Naive thymus-derived CD8-positive, alpha-beta T cell (primary cell): ENCODE results near the gene LIX1L. TPM values are rescaled to one million over a fixed set of nuclear protein-coding genes. Genes with fewer than 3 reads are reported as not detected.

Source experiments
- ATAC-seq, 2 donors: fragments of 150-1000 bp; cut with Tn5 transposase in 1 of 2; sonication (Bioruptor Pico), chemical (Tn5 transposase) in 1 of 2; 1 replicate in 1 of 2; 2 replicates in 1 of 2; pipeline ENCODE4 v1.10.0; 2021; ENCODE audit warnings: mild to moderate bottlenecking in 2 of 2, moderate library complexity in 2 of 2
- POLR2A ChIA-PET: fragments of 350-600 bp; sonication (Branson Sonifier 250); formaldehyde crosslinking; loops from one replicate; lab custom pipeline; 2021; ENCODE audit warnings: antibody characterized with exemption; lab: Charles Lee
- DNase-seq, 10 donors: peaks; one replicate each; pipeline versions ENCODE4 v3.0.0 to v3.0.0-alpha.2; 2020 to 2022
- H3K27ac Mint-ChIP-seq, 10 donors: one replicate each; pipeline ENCODE4 v1.8.0; 2020 to 2022; ENCODE audit warnings: mild to moderate bottlenecking in 10 of 10, mixed read lengths in 10 of 10, moderate library complexity in 4 of 10, inconsistent platforms in 1 of 10
- H3K27me3 Mint-ChIP-seq, 5 donors: one replicate each; pipeline ENCODE4 v1.8.0; 2021 to 2022; ENCODE audit warnings: mixed read lengths in 5 of 5
- H3K36me3 Mint-ChIP-seq, 3 donors: one replicate each; pipeline ENCODE4 v1.8.0; 2020 to 2022; ENCODE audit warnings: mixed read lengths in 3 of 3, mild to moderate bottlenecking in 2 of 3, inconsistent platforms in 1 of 3
- H3K4me1 Mint-ChIP-seq, 4 donors: one replicate each; pipeline ENCODE4 v1.8.0; 2021 to 2022; ENCODE audit warnings: mixed read lengths in 4 of 4
- H3K4me3 Mint-ChIP-seq, 10 donors: one replicate each; pipeline ENCODE4 v1.8.0; 2020 to 2022; ENCODE audit warnings: mild to moderate bottlenecking in 10 of 10, mixed read lengths in 10 of 10, moderate library complexity in 6 of 10, inconsistent platforms in 1 of 10
- H3K9me3 Mint-ChIP-seq, 9 donors: one replicate each; pipeline ENCODE4 v1.8.0; 2020 to 2022; ENCODE audit warnings: mixed read lengths in 9 of 9, mild to moderate bottlenecking in 3 of 9, inconsistent platforms in 1 of 9, moderate library complexity in 1 of 9
- polyA plus RNA-seq, 3 donors: library from polyadenylated mRNA; unstranded; fragments of 300-500 nt; fragmentation: Illumina TruSeq; gene quantifications; one replicate each; pipeline ENCODE4 v1.2.3, GENCODE V29; 2021
- total RNA-seq, 8 experiments: library from RNA in 2 of 8; stranded (reverse) in 2 of 8; gene quantifications; one replicate each; pipeline ENCODE4 v1.2.3 and lab custom pipeline; 2021 to 2026

The LIX1L gene
- total and polyA plus RNA-seq, 5 experiments from 2014 or later = 26.3 to 59.4 (median 31.7) TPM

GRCh38 chr1:145887631-145888030 lies 70.2 kb downstream of the LIX1L start:
- peak overlapping the region in 3 of 10 donors; percentile 45 to 72 (median 53) for H3K4me3 Mint-ChIP-seq
- POLR2A ChIA-PET = interaction anchor here (0.6 kb wide), 1 partner anchor 79 kb away, joined by 3 read pairs; no protein-coding TSS in a partner anchor
- ATAC-seq = no peak

GRCh38 chr1:145886816-145887215 lies 71.0 kb downstream of the LIX1L start:
- Mint-ChIP-seq H3K27me3 (peaks cover 3 to 26% (median 17%) of the 10 kb centered on the region in 5 donors), H3K4me1 (peaks cover 10 to 18% (median 14%) of the 10 kb centered on the region in 4 donors), H3K4me3 (peak overlapping the region; percentile 56 to 85 (median 74)), H3K36me3 (no peaks in the 10 kb centered on the region), H3K27ac (peak overlapping the region in 2 of 10 donors; percentile 18 to 76), H3K9me3 (no peaks in the 10 kb centered on the region)
- ATAC-seq (no peak), DNase-seq (no peak)
- POLR2A ChIA-PET = interaction anchor here (0.8 to 0.9 kb wide), 3 partner anchors 30 to 71 kb away, joined by 3 to 4 read pairs (median 3); partner anchors contain the start of genes LIX1L and RBM8A

More at GRCh38 chr1:145887631-145888030, 70.2 kb downstream of the LIX1L start:
- no peaks in the 10 kb centered on the region for H3K36me3 Mint-ChIP-seq
- no peak for DNase-seq
- peaks cover 10 to 18% (median 14%) of the 10 kb centered on the region in 4 donors for H3K4me1 Mint-ChIP-seq
- H3K27me3 Mint-ChIP-seq = peaks cover 3 to 21% (median 14%) of the 10 kb centered on the region in 5 donors
- H3K9me3 Mint-ChIP-seq = no peaks in the 10 kb centered on the region
- H3K27ac Mint-ChIP-seq = no peak overlapping the region

- Mint-ChIP-seq H3K27ac (peak overlapping the region in 1 of 10 donors; percentile 33), H3K36me3 (no peaks in the 10 kb centered on the region), H3K4me3 (peak overlapping the region; percentile 72 to 91 (median 84)), H3K4me1 (peaks cover 10 to 18% (median 14%) of the 10 kb centered on the region in 4 donors), H3K9me3 (no peaks in the 10 kb centered on the region), H3K27me3 (peaks cover 3 to 26% (median 17%) of the 10 kb centered on the region in 5 donors)
- ATAC-seq (peak in 1 of 2 donors; percentile 2), DNase-seq (peak in 1 of 10 donors; percentile 1)
- POLR2A ChIA-PET = interaction anchor here (0.7 to 1.5 kb wide), 6 partner anchors 31 to 132 kb away, joined by 3 to 8 read pairs (median 4); partner anchors contain the start of genes LIX1L, NUDT17, PEX11B and RBM8A
Observed at GRCh38 chr1:145886390-145886789, 71.4 kb downstream of the LIX1L start.

- Mint-ChIP-seq H3K4me1 (peaks cover 10 to 18% (median 14%) of the 10 kb centered on the region in 4 donors), H3K9me3 (no peaks in the 10 kb centered on the region), H3K4me3 (peak within 1 kb of the TSS; percentile 72 to 91 (median 84)), H3K27me3 (peaks cover 3 to 26% (median 17%) of the 10 kb centered on the region in 5 donors), H3K36me3 (no peaks in the 10 kb centered on the region), H3K27ac (peak within 1 kb of the TSS in 3 of 10 donors; percentile 10 to 74 (median 62))
- POLR2A ChIA-PET = interaction anchor here (0.7 to 1.5 kb wide), 5 partner anchors 27 to 132 kb away, joined by 4 to 8 read pairs (median 4); partner anchors contain the start of genes NUDT17, PEX11B, PIAS3 and RBM8A
- ATAC-seq (peak; percentile 99), DNase-seq (peak; percentile 74 to 90 (median 85))
Observed at GRCh38 chr1:145885738-145886287, 72.0 kb downstream of the LIX1L start, which contains the start of gene ANKRD35. Gene ANKRD35 (minus strand): TSS chr1:145885866. CDS start chr1:145885758, 108 bp downstream.

GRCh38 chr1:145884675-145885074 lies 73.1 kb downstream of the LIX1L start:
- peaks cover 10 to 18% (median 14%) of the 10 kb centered on the region in 4 donors for H3K4me1 Mint-ChIP-seq
- no peak for DNase-seq
- H3K27me3 Mint-ChIP-seq = peaks cover 3 to 26% (median 17%) of the 10 kb centered on the region in 5 donors
- H3K36me3 Mint-ChIP-seq = no peaks in the 10 kb centered on the region
- no peak overlapping the region for H3K27ac Mint-ChIP-seq
- POLR2A ChIA-PET = interaction anchor here (0.9 kb wide), 1 partner anchor 24 kb away, joined by 3 read pairs; no protein-coding TSS in a partner anchor
- no peak for ATAC-seq
- H3K9me3 Mint-ChIP-seq = no peaks in the 10 kb centered on the region
- H3K4me3 Mint-ChIP-seq = peak overlapping the region in 9 of 10 donors; percentile 20 to 90 (median 82)

Other genes with a start within 250 kb of the LIX1L start
- gene CD160, start 238.5 kb downstream of the LIX1L start, total RNA-seq = not detected
- 100 to 1,000 TPM in 1 of 3 donors, 1 to 10 TPM in 2; 1.7 to 117 (median 2.4) TPM for gene CD160, start 238.5 kb downstream of the LIX1L start, polyA plus RNA-seq
- 10 to 100 TPM; 16.3 to 18.9 TPM for gene RNF115, start 133.9 kb downstream of the LIX1L start, total RNA-seq
- 1 to 10 TPM; 5.8 to 6.6 (median 6.1) TPM for gene RNF115, start 133.9 kb downstream of the LIX1L start, polyA plus RNA-seq
- 10 to 100 TPM; 42.8 to 44.6 TPM for gene POLR3C, start 133.8 kb downstream of the LIX1L start, total RNA-seq
- 10 to 100 TPM; 40.2 to 54.5 (median 40.7) TPM for gene POLR3C, start 133.8 kb downstream of the LIX1L start, polyA plus RNA-seq
- 1 to 10 TPM; 5.8 to 6.1 TPM for gene NUDT17, start 112.4 kb downstream of the LIX1L start, total RNA-seq
- gene NUDT17, start 112.4 kb downstream of the LIX1L start, polyA plus RNA-seq = 1 to 10 TPM; 2.0 to 3.9 (median 3.4) TPM
- 10 to 100 TPM; 31.1 to 33.8 TPM for gene PIAS3, start 98.9 kb downstream of the LIX1L start, total RNA-seq
- 10 to 100 TPM; 10.7 to 14.7 (median 12.4) TPM for gene PIAS3, start 98.9 kb downstream of the LIX1L start, polyA plus RNA-seq
- gene ANKRD35, start 72.2 kb downstream of the LIX1L start, total RNA-seq = not detected
- gene ANKRD35, start 72.2 kb downstream of the LIX1L start, polyA plus RNA-seq = under 1 TPM; 0.27 to 0.57 (median 0.42) TPM
- 1 to 10 TPM; 5.0 to 5.1 TPM for gene ITGA10, start 48.0 kb downstream of the LIX1L start, total RNA-seq
- gene ITGA10, start 48.0 kb downstream of the LIX1L start, polyA plus RNA-seq = not detected
- 10 to 100 TPM; 37.5 to 39.7 TPM for gene PEX11B, start 39.3 kb downstream of the LIX1L start, total RNA-seq
- gene PEX11B, start 39.3 kb downstream of the LIX1L start, polyA plus RNA-seq = 10 to 100 TPM; 35.3 to 50.3 (median 44.0) TPM
- gene RBM8A, start 30.5 kb downstream of the LIX1L start, total RNA-seq = 100 to 1,000 TPM; 135 to 138 TPM
- 100 to 1,000 TPM; 127 to 191 (median 148) TPM for gene RBM8A, start 30.5 kb downstream of the LIX1L start, polyA plus RNA-seq
- 1 to 10 TPM in 1 of 2 experiments, under 1 TPM in 1; 0.96 to 1.6 TPM for gene ANKRD34A, start 6.6 kb upstream of the LIX1L start, total RNA-seq
- under 1 TPM; 0.12 to 0.38 (median 0.25) TPM for gene ANKRD34A, start 6.6 kb upstream of the LIX1L start, polyA plus RNA-seq
- gene POLR3GL, start 6.7 kb upstream of the LIX1L start, total RNA-seq = 10 to 100 TPM; 32.5 to 34.4 TPM
- 100 to 1,000 TPM in 1 of 3 donors, 10 to 100 TPM in 2; 98.4 to 101 (median 98.6) TPM for gene POLR3GL, start 6.7 kb upstream of the LIX1L start, polyA plus RNA-seq
- gene TXNIP, start 38.6 kb upstream of the LIX1L start, total RNA-seq = 100 to 1,000 TPM; 836 to 848 TPM
- 1,000 to 10,000 TPM; 4,009 to 5,114 (median 5,016) TPM for gene TXNIP, start 38.6 kb upstream of the LIX1L start, polyA plus RNA-seq
- not detected for gene HJV, start 63.7 kb upstream of the LIX1L start, total RNA-seq
- not detected for gene HJV, start 63.7 kb upstream of the LIX1L start, polyA plus RNA-seq
- gene NBPF10, start 186.8 kb upstream of the LIX1L start, total RNA-seq = 1 to 10 TPM; 1.7 to 1.8 TPM
- gene NBPF10, start 186.8 kb upstream of the LIX1L start, polyA plus RNA-seq = under 1 TPM; 0.01 to 0.10 (median 0.02) TPM